OCI-LY1 (cell line): ENCODE results near the gene RIPPLY2.

Source experiments
- EZH2 ChIP-seq: fragments of 200-600 bp; sonication (generic), shearing (Covaris generic); IDR thresholded peaks from 2 replicates; pipeline ENCODE4 v1.8.0; 2017; ENCODE audit warnings: borderline replicate concordance, mixed run types, mild to moderate bottlenecking, antibody characterized with exemption, low read length, moderate library complexity, mixed read lengths
- TF ChIP-seq, protein P1 (sequence below): fragments of 200-600 bp; sonication (generic), shearing (Covaris generic); IDR thresholded peaks from 2 replicates; pipeline ENCODE4 v1.5.1; 2017; ENCODE audit warnings: mild to moderate bottlenecking, antibody characterized with exemption, low read length, moderate library complexity, mixed read lengths

DNA sequence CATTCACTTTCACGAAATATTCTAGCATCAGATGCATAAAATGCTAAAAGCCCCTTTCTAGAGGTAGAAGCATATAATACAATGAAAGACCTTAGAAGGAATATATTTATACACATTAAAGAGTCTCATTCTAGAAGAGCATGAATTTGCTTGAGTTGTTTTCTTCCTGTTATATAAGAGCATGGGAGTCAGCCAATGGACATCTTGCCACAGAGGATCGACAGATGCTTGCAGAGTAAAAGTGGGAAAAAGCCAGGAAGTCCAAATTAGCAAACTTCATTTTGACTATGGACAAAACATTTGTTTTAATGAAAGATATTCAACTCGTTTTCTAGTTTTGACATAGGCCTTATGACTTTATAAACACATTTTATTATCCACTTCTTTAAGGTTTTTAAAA, 44.2 kb upstream of the RIPPLY2 start:
- TF ChIP-seq, protein P1, sequence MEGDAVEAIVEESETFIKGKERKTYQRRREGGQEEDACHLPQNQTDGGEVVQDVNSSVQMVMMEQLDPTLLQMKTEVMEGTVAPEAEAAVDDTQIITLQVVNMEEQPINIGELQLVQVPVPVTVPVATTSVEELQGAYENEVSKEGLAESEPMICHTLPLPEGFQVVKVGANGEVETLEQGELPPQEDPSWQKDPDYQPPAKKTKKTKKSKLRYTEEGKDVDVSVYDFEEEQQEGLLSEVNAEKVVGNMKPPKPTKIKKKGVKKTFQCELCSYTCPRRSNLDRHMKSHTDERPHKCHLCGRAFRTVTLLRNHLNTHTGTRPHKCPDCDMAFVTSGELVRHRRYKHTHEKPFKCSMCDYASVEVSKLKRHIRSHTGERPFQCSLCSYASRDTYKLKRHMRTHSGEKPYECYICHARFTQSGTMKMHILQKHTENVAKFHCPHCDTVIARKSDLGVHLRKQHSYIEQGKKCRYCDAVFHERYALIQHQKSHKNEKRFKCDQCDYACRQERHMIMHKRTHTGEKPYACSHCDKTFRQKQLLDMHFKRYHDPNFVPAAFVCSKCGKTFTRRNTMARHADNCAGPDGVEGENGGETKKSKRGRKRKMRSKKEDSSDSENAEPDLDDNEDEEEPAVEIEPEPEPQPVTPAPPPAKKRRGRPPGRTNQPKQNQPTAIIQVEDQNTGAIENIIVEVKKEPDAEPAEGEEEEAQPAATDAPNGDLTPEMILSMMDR: no peak
- TF ChIP-seq EZH2: no peak
